Left hindlimb (tissue), 1 donor: ENCODE measurements around the gene RPP25L.
A peak's percentile ranks its signal among the peaks of the same experiment; 100 is the strongest.

Source experiments
- DNase-seq: peaks from one replicate; pipeline ENCODE4 v3.0.0-alpha.2; 2018

Gene RPP25L

DNA sequence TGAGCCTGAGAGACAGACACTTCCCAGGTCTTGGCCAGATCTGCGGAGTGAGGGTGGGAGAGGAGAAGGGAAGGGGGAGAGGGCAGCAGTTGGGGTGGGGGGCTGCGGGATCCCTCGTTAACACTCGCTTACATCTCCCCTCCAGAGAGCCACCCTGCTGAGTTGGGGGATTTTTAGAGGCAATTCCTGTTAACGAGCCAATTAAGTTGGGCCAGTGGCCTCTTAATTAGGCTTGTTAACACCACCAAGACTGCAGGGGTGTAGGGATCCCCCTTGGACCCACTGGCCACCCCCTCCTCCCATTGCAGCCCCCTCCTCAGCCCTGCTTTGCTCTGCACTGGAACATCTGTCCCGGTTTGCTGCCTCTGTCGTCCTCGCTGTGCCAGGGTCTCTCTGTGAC lies 46.0 kb downstream of the RPP25L start:
- DNase-seq = peak; percentile 22

DNA sequence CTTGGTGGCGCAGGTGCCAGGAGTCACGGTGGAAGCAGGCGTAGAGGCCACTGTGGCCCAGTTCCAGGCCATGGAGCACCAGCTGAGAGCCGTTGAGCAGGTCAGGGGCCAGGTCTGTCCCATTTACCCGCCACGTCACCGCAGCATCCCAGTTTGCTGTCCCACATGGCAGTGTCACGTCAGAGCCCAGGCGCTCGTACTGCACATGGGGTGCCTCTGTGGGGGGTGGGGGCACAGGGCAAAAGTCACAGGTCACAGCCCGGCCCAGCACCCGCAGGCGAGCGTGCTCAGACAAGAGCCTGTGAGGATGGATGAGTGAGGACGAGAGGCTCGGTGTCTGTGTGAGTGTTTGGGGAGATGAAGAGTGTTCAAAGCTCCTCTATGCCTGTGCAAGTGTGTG lies 47.3 kb downstream of the RPP25L start:
- peak; percentile 11 for DNase-seq

DNA sequence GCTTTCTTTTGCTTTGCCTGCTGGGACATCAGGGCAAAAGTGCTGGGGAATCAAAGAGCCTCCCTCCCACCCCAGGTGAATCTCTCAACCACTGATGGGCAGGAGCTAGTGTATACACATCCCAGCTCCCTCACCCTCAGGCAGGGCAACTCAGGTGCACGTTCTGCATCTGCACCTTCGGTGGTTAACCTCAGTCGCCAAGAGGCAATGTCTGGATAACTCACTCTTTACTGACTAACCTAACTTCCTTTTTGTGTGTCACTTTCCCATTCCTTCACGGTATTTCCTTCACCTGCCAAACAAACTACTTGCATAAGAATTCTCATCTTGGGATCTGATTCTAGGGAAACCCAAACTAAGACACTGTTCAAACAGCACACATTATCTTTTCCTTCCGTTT lies 48.6 kb downstream of the RPP25L start:
- no peak for DNase-seq

- DNase-seq = peak; percentile 8
Measured at GRCh38 chr9:34562135-34562745, 49.7 kb downstream of the RPP25L start.

DNA sequence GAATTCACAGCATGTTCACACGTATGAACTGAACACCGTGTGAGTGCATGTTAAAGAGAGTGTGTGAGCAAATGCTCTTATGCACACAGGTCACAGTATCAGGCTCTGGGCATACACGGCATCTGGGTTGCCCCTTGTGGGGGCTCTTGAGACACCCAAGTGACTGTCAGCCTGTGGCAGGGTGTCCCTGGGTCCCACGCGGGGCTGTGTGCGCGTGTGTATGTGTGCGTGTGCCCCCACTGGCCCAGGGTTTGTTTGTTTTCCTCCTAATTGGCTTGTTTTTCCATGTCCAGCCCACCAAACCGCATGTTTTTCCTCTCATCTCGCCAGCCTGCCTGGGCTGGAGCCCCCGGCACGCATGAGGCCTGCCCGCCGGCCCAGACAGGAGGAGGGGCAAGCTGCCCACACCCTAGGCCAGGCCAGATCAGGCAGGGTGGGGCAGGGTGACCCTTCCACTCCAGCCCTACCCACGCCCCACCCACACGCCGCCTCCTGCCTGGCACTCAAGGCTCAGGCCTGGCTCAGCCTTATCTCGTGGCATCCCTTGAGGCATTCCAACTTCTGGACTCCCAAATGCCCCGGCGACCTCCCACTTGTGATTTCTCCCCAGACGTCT lies 51.2 kb downstream of the RPP25L start:
- peak; percentile 31 for DNase-seq
